GM12878 (cell line): ENCODE measurements around the gene PSMA7. TPM values are rescaled to one million over a fixed set of nuclear protein-coding genes. Genes with fewer than 3 reads are reported as not detected.

Experiments
- ATAC-seq: fragments of 200-7000 bp; cut with Tn5 transposase; 3 replicates; pipeline ENCODE4 v1.9.1; 2020; ENCODE audit warnings: mild to moderate bottlenecking, moderate library complexity
- BruUV-seq: library from RNA; stranded (reverse); fragments of 400-500 nt; replicated peaks from 2 replicates; lab custom pipeline; 2021; lab: Mats Ljungman, UMichigan
- CTCF ChIA-PET: fragments of 300-600 bp; sonication (Branson Sonifier 250); formaldehyde crosslinking; extraction: SDS; loops from one replicate; lab custom pipeline; 2021; ENCODE audit warnings: inconsistent platforms; lab: Yijun Ruan, JAX
- POLR2A ChIA-PET: fragments of 350-600 bp; formaldehyde crosslinking; extraction: SDS; loops from one replicate; lab custom pipeline; 2021; ENCODE audit warnings: inconsistent platforms; lab: Charles Lee
- RAD21 ChIA-PET: fragments of 300-600 bp; sonication (Branson Sonifier 250); formaldehyde crosslinking; loops from one replicate; lab custom pipeline; 2023; ENCODE audit warnings: antibody characterized with exemption; ENCODE audit not compliant: unreplicated experiment; lab: Charles Lee
- SMC1A ChIA-PET: fragments of 300-600 bp; sonication (Branson Sonifier 250); formaldehyde crosslinking; loops from one replicate; lab custom pipeline; 2023; ENCODE audit not compliant: unreplicated experiment, uncharacterized antibody; lab: Charles Lee
- DNase-seq: peaks from one replicate; pipeline ENCODE4 v3.0.0-alpha.2; 2011; ENCODE audit warnings: low read depth, low spot score
- FAIRE-seq: peaks from 3 replicates; lab custom pipeline; 2011; peaks lifted over from hg19 to GRCh38; lab: Jason Lieb, UNC
- H2AFZ ChIP-seq: 2 replicates; pipeline ENCODE4 v1.6.0; 2011; ENCODE audit warnings: low read depth, low read length, control low read depth; ENCODE audit not compliant: control insufficient read depth
- H3K27ac ChIP-seq: 2 replicates; pipeline ENCODE4 v1.5.1; 2011; ENCODE audit warnings: control low read depth; ENCODE audit not compliant: control insufficient read depth, insufficient read depth
- H3K27me3 ChIP-seq, 2 experiments: replicated peaks in 1 of 2; 2 replicates each; pipeline versions ENCODE4 v1.6.0 to v1.6.1; 2011; ENCODE audit warnings: low read length in 1 of 2; ENCODE audit not compliant: control insufficient read depth in 2 of 2, insufficient read depth in 2 of 2
- H3K36me3 ChIP-seq, 2 experiments: 2 replicates each; pipeline ENCODE4 v1.5.1; 2011; ENCODE audit warnings: low read length in 1 of 2; ENCODE audit not compliant: control insufficient read depth in 2 of 2, insufficient read depth in 2 of 2
- H3K4me1 ChIP-seq: 2 replicates; pipeline ENCODE4 v1.6.1; 2011; ENCODE audit warnings: mild to moderate bottlenecking, low read length, moderate library complexity, mixed read lengths; ENCODE audit not compliant: control insufficient read depth, insufficient read depth
- H3K4me2 ChIP-seq: 2 replicates; pipeline ENCODE4 v1.6.0; 2011; ENCODE audit warnings: control low read depth; ENCODE audit not compliant: control insufficient read depth, insufficient read depth
- H3K4me3 ChIP-seq: fragments of 200-600 bp; sonication (generic); 2 replicates; pipeline ENCODE4 v1.5.1; 2016
- H3K79me2 ChIP-seq: 2 replicates; pipeline ENCODE4 v1.6.0; 2011; ENCODE audit warnings: low read length; ENCODE audit not compliant: control insufficient read depth, insufficient read depth
- H3K9ac ChIP-seq: 2 replicates; pipeline ENCODE4 v1.8.0; 2011; ENCODE audit warnings: low read length, control low read depth, mixed read lengths; ENCODE audit not compliant: control insufficient read depth, insufficient read depth
- H3K9me3 ChIP-seq: replicated peaks from 3 replicates; pipeline ENCODE4 v1.5.1; 2011; ENCODE audit warnings: mild to moderate bottlenecking, low read length; ENCODE audit not compliant: control insufficient read depth, insufficient read depth
- H4K20me1 ChIP-seq: 2 replicates; pipeline ENCODE4 v1.6.0; 2011; ENCODE audit not compliant: control insufficient read depth, insufficient read depth
- CBFB ChIP-seq: IDR thresholded peaks from 2 replicates; pipeline ENCODE4 v1.6.1; 2016; ENCODE audit warnings: antibody characterized with exemption, low read depth
- HDGF ChIP-seq: fragments of 450-650 bp; IDR thresholded peaks from 2 replicates; pipeline ENCODE4 v1.6.1; 2016; ENCODE audit warnings: antibody characterized with exemption
- KDM1A ChIP-seq: fragments of 200-600 bp; sonication (generic); IDR thresholded peaks from 2 replicates; pipeline ENCODE4 v1.6.1; 2016; ENCODE audit warnings: borderline replicate concordance
- NBN ChIP-seq: fragments of 450-650 bp; IDR thresholded peaks from 2 replicates; pipeline ENCODE4 v1.6.1; 2016
- NFXL1 ChIP-seq: fragments of 450-650 bp; IDR thresholded peaks from 2 replicates; pipeline ENCODE4 v1.6.1; 2017; ENCODE audit warnings: antibody characterized with exemption, mild to moderate bottlenecking, borderline replicate concordance
- PBX3 ChIP-seq: IDR thresholded peaks from 2 replicates; pipeline ENCODE4 v1.6.1; 2011; ENCODE audit warnings: mild to moderate bottlenecking, low read depth, low read length, moderate library complexity; ENCODE audit not compliant: insufficient replicate concordance
- SIN3A ChIP-seq: IDR thresholded peaks from 2 replicates; pipeline ENCODE4 v1.6.1; 2012; ENCODE audit warnings: low read depth, low read length, improper control_type of control experiment
- SP1 ChIP-seq: IDR thresholded peaks from one replicate; pipeline ENCODE4 v1.6.1; 2011; ENCODE audit warnings: low read depth, low read length
- SPI1 ChIP-seq: IDR thresholded peaks from 2 replicates; pipeline ENCODE4 v1.6.1; 2011; ENCODE audit warnings: low read depth, mild to moderate bottlenecking, low read length, moderate library complexity, borderline replicate concordance; ENCODE audit not compliant: insufficient read depth
- WGBS: methylation state at CpG from one replicate; pipeline ENCODE4 v1.1.6; 2016; ENCODE audit warnings: low lambda C conversion rate; ENCODE audit not compliant: insufficient replicate concordance, insufficient coverage; ENCODE audit errors: missing lambda C conversion rate; 5-methylcytosine and 5-hydroxymethylcytosine counted together
- in situ Hi-C: fragments of 300-500 bp; cut with MboI; formaldehyde crosslinking; loops from 9 replicates; pipeline ENCODE4 v1.14.3; 2018; ENCODE audit warnings: mixed read lengths
- intact Hi-C: fragments of 100-400 bp; cut with micrococcal nuclease; formaldehyde crosslinking; loops from one replicate; pipeline ENCODE4 v1.14.2; 2022; ENCODE audit not compliant: unreplicated experiment
- polyA plus RNA-seq, 11 experiments: library from polyadenylated mRNA; depleted of rRNA in 4 of 11; unstranded in 6 of 11; stranded (reverse) in 5 of 11; fragments of >200 nt; fragmentation: Nextera tagmentation in 4 of 11; fragmentation: Illumina TruSeq in 1 of 11; extraction: Ambion mirVana in 4 of 11; extraction: Trizol in 1 of 11; gene quantifications; 1 replicate in 1 of 11; 2 replicates in 10 of 11; pipeline versions ENCODE4 v1.2.1 to v1.2.3, GENCODE V29; 2011 to 2016; ENCODE audit warnings: inconsistent platforms in 2 of 11, missing spikeins in 2 of 11, low read depth in 1 of 11
- total RNA-seq, 4 experiments: library from RNA; depleted of rRNA in 3 of 4; stranded (reverse); fragments of >200 nt in 3 of 4; fragmentation: Illumina TruSeq in 1 of 4; extraction: Trizol in 1 of 4; gene quantifications; 2 replicates each; pipeline versions ENCODE4 v1.2.1 to v1.2.3, GENCODE V29; 2013 to 2021
- TF ChIP-seq, protein P1 (sequence below): fragments of 450-650 bp; IDR thresholded peaks from 2 replicates; pipeline ENCODE4 v1.6.1; 2016; ENCODE audit warnings: mild to moderate bottlenecking
- TF ChIP-seq, protein P2 (sequence below): fragments of 450-650 bp; IDR thresholded peaks from 2 replicates; pipeline ENCODE4 v1.6.1; 2017; ENCODE audit warnings: antibody characterized with exemption, mild to moderate bottlenecking, moderate library complexity

Gene PSMA7
- total and polyA plus RNA-seq, 10 of the 15 experiments (the other 5 are each of a cell fraction or from before 2014, with no cell fraction given): 216 to 857 (median 368) TPM

DNA sequence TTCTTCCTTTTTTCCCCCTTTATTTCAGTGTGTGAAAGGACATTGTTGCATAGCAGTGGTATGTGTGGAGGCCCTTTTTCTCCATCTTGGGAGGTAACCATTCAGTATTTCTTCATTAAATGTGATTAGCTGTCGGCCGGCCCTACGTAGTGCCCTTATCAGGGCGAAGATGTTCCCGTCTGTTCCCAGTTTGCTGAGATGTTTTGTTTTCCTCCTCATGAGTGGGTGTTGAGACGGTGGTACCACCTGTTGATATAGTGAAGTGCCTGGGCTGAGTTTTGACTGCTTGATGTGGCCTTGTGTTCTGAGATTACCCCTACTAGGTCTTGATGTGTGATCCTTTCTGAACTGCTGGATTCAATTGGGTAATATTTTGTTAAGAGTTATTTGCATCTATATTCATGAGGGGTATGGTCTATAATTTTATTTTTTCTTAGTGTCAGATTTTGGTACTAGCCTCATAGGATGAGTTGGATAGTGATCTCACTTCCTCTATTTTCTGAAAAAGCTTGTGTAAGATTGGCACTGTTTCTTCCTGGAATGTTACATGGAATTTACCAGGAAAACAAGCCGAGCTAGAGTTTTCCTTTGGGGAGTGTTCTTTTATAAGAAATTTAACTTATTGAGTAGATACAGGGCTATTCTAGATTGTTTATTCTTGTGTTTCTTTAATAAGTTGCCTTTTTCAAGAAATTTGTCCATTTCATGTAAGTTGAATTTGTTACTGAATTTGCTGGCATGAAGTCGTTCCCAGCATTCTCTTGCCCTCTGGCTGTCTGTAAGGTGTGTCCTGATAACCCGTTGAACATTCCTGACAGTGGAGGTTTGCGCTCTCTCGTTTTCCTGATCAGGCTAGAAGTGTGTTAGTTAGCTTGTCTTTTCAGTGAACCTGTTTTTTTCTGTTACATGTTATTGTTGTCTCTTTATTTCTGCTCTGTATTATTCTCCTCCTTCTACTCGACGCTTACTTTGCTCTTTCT is 44.0 kb upstream of the PSMA7 start:
- TF ChIP-seq SIN3A: no peak
- peak; percentile 52; the same call in 1 of the 2 replicates for TF ChIP-seq SPI1
- H3K27ac ChIP-seq: no peak overlapping the region
- ChIA-PET POLR2A (interaction anchor here (0.6 kb wide), 1 partner anchor 65 kb away, joined by 3 read pairs; the partner anchor contains the start of gene LSM14B), RAD21 (no interaction called here), SMC1A (no interaction called here), CTCF (interaction anchor here (0.9 kb wide), 1 partner anchor 14 kb away, joined by 3 read pairs; no protein-coding TSS in a partner anchor)
- H3K4me3 ChIP-seq: no peak overlapping the region
- no peak overlapping the region for H2AFZ ChIP-seq
- no peaks in the 10 kb centered on the region for H4K20me1 ChIP-seq
- WGBS: 89% methylated on average over 13 of the region's 13 CpGs
- no peaks in the 10 kb centered on the region for H3K27me3 ChIP-seq
- in situ Hi-C loops (no loop called here), intact Hi-C loops (loop anchor here (10.0 kb wide), 2 partner anchors 62 to 198 kb away; partner anchors contain the start of genes LSM14B and RPS21)
- H3K79me2 ChIP-seq: peaks cover 38% of the 10 kb centered on the region
- ATAC-seq (no peak), FAIRE-seq (no peak), DNase-seq (no peak)
- H3K9ac ChIP-seq: no peak overlapping the region
- H3K4me1 ChIP-seq: no peaks in the 10 kb centered on the region
- BruUV-seq: no TSS peak
- H3K4me2 ChIP-seq: no peak overlapping the region
- H3K36me3 ChIP-seq: peaks cover 0 to 2% of the 10 kb centered on the region in 2 experiments; a peak in 2 of 4 replicates
- no peaks in the 10 kb centered on the region for H3K9me3 ChIP-seq

DNA sequence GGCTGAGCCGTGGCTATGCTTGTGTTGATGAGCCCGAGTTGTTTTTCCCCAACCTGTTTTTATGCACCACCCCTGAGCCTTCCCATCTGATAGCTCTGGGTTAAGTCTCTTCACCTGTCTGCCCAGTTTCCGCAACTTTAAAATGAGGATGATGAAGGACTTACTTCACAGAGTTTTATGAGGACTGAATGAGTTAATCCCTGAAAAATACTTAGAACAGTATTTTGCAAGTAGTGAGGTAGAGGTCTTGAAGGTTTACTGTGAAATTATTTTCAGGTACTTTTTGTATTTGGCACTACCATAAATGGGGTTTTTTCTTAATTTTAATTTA is 42.9 kb upstream of the PSMA7 start:
- intact Hi-C loops (loop anchor here (10.0 kb wide), 2 partner anchors 61 to 199 kb away; partner anchors contain the start of genes LSM14B and RPS21), in situ Hi-C loops (no loop called here)
- H3K79me2 ChIP-seq: peaks cover 40% of the 10 kb centered on the region
- RAD21 ChIA-PET: no interaction called here
- H2AFZ ChIP-seq: no peak overlapping the region
- no peak overlapping the region for H3K4me3 ChIP-seq
- H3K9me3 ChIP-seq: no peaks in the 10 kb centered on the region
- 50% methylated on average over 3 of the region's 3 CpGs for WGBS
- H3K36me3 ChIP-seq: peaks cover 0 to 1% of the 10 kb centered on the region in 2 experiments; a peak in 2 of 4 replicates
- FAIRE-seq: no peak
- no peak overlapping the region for H3K9ac ChIP-seq
- H4K20me1 ChIP-seq: no peaks in the 10 kb centered on the region
- no peaks in the 10 kb centered on the region for H3K27me3 ChIP-seq
- H3K4me1 ChIP-seq: no peaks in the 10 kb centered on the region
- no peak overlapping the region for H3K4me2 ChIP-seq
- BruUV-seq: no TSS peak
- ATAC-seq: no peak
- CTCF ChIA-PET: no interaction called here
- no peak overlapping the region for H3K27ac ChIP-seq
- no peak for DNase-seq
- POLR2A ChIA-PET: no interaction called here
- SMC1A ChIA-PET: no interaction called here
- TF ChIP-seq HDGF (no peak), SP1 (no peak), KDM1A (no peak), PBX3 (no peak), NBN (no peak), CBFB (no peak), NFXL1 (no peak)
- TF ChIP-seq, protein P1, sequence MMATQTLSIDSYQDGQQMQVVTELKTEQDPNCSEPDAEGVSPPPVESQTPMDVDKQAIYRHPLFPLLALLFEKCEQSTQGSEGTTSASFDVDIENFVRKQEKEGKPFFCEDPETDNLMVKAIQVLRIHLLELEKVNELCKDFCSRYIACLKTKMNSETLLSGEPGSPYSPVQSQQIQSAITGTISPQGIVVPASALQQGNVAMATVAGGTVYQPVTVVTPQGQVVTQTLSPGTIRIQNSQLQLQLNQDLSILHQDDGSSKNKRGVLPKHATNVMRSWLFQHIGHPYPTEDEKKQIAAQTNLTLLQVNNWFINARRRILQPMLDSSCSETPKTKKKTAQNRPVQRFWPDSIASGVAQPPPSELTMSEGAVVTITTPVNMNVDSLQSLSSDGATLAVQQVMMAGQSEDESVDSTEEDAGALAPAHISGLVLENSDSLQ: no peak
- TF ChIP-seq, protein P2, sequence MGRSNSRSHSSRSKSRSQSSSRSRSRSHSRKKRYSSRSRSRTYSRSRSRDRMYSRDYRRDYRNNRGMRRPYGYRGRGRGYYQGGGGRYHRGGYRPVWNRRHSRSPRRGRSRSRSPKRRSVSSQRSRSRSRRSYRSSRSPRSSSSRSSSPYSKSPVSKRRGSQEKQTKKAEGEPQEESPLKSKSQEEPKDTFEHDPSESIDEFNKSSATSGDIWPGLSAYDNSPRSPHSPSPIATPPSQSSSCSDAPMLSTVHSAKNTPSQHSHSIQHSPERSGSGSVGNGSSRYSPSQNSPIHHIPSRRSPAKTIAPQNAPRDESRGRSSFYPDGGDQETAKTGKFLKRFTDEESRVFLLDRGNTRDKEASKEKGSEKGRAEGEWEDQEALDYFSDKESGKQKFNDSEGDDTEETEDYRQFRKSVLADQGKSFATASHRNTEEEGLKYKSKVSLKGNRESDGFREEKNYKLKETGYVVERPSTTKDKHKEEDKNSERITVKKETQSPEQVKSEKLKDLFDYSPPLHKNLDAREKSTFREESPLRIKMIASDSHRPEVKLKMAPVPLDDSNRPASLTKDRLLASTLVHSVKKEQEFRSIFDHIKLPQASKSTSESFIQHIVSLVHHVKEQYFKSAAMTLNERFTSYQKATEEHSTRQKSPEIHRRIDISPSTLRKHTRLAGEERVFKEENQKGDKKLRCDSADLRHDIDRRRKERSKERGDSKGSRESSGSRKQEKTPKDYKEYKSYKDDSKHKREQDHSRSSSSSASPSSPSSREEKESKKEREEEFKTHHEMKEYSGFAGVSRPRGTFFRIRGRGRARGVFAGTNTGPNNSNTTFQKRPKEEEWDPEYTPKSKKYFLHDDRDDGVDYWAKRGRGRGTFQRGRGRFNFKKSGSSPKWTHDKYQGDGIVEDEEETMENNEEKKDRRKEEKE: no peak
